ENCODE results near the gene TWIST1. TPM values are rescaled to one million over a fixed set of nuclear protein-coding genes. Genes with fewer than 3 reads are reported as not detected.
A peak's percentile ranks its signal among the peaks of the same experiment; 100 is the strongest.

The TWIST1 gene
- total RNA-seq, 1 experiment from 2014 or later, result not detected

DNA sequence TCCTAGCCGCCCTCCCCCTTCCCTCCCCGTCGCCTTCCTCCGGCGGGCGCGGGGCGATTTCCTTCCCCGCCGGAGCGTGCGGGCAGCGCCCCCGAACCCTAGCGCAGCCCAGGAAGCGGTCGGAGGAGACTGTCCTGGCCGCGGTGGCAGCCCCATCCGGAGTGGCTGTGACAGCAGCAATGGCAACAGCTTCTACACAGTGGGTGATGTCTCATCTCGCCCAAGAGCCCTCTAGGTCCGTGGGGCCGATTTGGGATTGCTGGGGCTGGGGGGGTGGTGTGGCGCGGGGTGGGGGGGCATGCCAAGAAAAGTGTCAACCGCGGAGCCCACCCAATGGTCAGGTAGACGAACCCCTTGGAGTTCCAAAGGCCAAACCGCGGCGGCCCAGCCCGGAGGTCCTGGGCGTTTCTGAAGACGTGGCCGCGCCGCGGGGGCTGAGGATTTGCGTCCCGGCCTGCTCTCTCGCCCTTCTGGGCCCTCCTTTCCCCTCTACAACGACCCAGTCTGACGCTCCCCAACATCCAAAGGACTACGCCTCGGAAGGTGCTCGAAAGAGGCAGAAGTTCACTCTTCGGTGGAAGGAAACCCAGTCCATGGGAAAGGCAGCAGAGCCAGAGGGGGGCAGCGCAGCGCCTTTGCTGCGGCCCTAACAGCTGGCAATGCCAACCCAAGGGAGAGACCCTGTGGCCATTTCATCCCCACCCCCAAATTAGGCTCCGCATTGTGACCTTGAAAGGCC lies 603 bp upstream of the TWIST1 start:
- no peak overlapping the region for H3T11ph ChIP-seq (ENCODE audit: low read length)
- H3K4me1 ChIP-seq (ENCODE audit: insufficient read depth, low read length), result 0 out of 2 replicates have a peak, but pooled peaks cover 2% of the 10 kb centered on the region
- no peak overlapping the region for H3K23ac ChIP-seq (ENCODE audit: insufficient read length, low read depth, low read length)
- no peak overlapping the region for H3K18ac ChIP-seq (ENCODE audit: insufficient read length, low read depth, low read length)
- no CpG with 5 or more reads among the region's 51 CpGs for WGBS (ENCODE audit: extremely low coverage, insufficient read length, low lambda C conversion rate)
- peak overlapping the region; percentile 58 to 83 for H3K4me3 Mint-ChIP-seq
- no peak overlapping the region for H3K56ac ChIP-seq (ENCODE audit: insufficient read length, low read depth, low read length)
- no peak overlapping the region for H4K8ac ChIP-seq (replicated peaks; ENCODE audit: insufficient read length, low read depth, low read length)
- no peak overlapping the region for H2BK12ac ChIP-seq (ENCODE audit: insufficient read length, low read depth, low read length)
- no peak overlapping the region for H3K4ac ChIP-seq (ENCODE audit: low read depth, low read length)
- no peak overlapping the region for H3K27ac ChIP-seq (ENCODE audit: insufficient read length, low read depth, low read length)
- H2BK15ac ChIP-seq (ENCODE audit: low read depth, low read length), result no peak overlapping the region
- H2AK5ac ChIP-seq (ENCODE audit: insufficient read length, low read length), result no peak overlapping the region
- TF ChIP-seq, protein P1, sequence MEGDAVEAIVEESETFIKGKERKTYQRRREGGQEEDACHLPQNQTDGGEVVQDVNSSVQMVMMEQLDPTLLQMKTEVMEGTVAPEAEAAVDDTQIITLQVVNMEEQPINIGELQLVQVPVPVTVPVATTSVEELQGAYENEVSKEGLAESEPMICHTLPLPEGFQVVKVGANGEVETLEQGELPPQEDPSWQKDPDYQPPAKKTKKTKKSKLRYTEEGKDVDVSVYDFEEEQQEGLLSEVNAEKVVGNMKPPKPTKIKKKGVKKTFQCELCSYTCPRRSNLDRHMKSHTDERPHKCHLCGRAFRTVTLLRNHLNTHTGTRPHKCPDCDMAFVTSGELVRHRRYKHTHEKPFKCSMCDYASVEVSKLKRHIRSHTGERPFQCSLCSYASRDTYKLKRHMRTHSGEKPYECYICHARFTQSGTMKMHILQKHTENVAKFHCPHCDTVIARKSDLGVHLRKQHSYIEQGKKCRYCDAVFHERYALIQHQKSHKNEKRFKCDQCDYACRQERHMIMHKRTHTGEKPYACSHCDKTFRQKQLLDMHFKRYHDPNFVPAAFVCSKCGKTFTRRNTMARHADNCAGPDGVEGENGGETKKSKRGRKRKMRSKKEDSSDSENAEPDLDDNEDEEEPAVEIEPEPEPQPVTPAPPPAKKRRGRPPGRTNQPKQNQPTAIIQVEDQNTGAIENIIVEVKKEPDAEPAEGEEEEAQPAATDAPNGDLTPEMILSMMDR (conservative IDR thresholded peaks at IDR 0.05), result no peak
- no peak overlapping the region for H3K9ac ChIP-seq (ENCODE audit: extremely low read depth, insufficient read length, low read length)
- no peak overlapping the region for H2BK20ac ChIP-seq (ENCODE audit: low read depth, low read length, poor library complexity, severe bottlenecking)
- H3K14ac ChIP-seq (ENCODE audit: insufficient read depth, low read length), result no peak overlapping the region
- peak overlapping the region; percentile 57 for H3K4me2 ChIP-seq (ENCODE audit: insufficient read depth, insufficient read length, low read length)
- H4K5ac ChIP-seq (ENCODE audit: insufficient read length, low read depth, low read length), result no peak overlapping the region
- no peak overlapping the region for H4K91ac ChIP-seq (ENCODE audit: insufficient read length, low read depth, low read length)
- H3K27ac Mint-ChIP-seq, result no peak overlapping the region
- no peaks in the 10 kb centered on the region for H4K20me1 ChIP-seq (ENCODE audit: control insufficient read depth, insufficient read depth, insufficient read length)
- H3K27me3 Mint-ChIP-seq (ENCODE audit: low read depth), result peaks cover 87% of the 10 kb centered on the region
- H3K9me3 Mint-ChIP-seq, result no peaks in the 10 kb centered on the region; a peak in 1 of 5 replicates
- no peaks in the 10 kb centered on the region for H3K36me3 Mint-ChIP-seq (ENCODE audit: insufficient read depth in 1 of 3, low read depth in 3 of 3)
- no peaks in the 10 kb centered on the region for H3K79me1 ChIP-seq (ENCODE audit: insufficient read depth, low read depth, low read length, poor library complexity, severe bottlenecking)
- H3K27me3 ChIP-seq (ENCODE audit: insufficient read depth, low read length), result peaks cover 62% of the 10 kb centered on the region
- no peak overlapping the region for H2BK5ac ChIP-seq (ENCODE audit: insufficient read length, low read length)
- H3K9me3 ChIP-seq (ENCODE audit: control insufficient read depth, low read depth, low read length), result no peaks in the 10 kb centered on the region
- DNase-seq, result peak; percentile 41
- no peak overlapping the region for H2AFZ ChIP-seq (ENCODE audit: low read length)
- no peaks in the 10 kb centered on the region for H3K79me2 ChIP-seq (ENCODE audit: insufficient read depth, low read length)
- no peak overlapping the region for H2BK120ac ChIP-seq (ENCODE audit: low read depth, low read length, poor library complexity, severe bottlenecking)
- peaks cover 20 to 35% of the 10 kb centered on the region in 2 experiments for H3K4me1 Mint-ChIP-seq
- peaks cover 25% of the 10 kb centered on the region for H3K23me2 ChIP-seq (ENCODE audit: insufficient read length, low read depth, low read length, poor library complexity, severe bottlenecking)
